HEK293T (cell line): ENCODE data around the gene SYDE1.

Source experiments
- ARNT ChIP-seq: fragments of 450-650 bp; IDR thresholded peaks from 2 replicates; pipeline ENCODE4 v1.6.1; 2017; ENCODE audit warnings: mild to moderate bottlenecking
- BHLHE40 ChIP-seq: fragments of 450-650 bp; IDR thresholded peaks from 2 replicates; pipeline ENCODE4 v1.6.1; 2016; ENCODE audit warnings: mild to moderate bottlenecking, moderate library complexity, borderline replicate concordance
- CTBP1 ChIP-seq: fragments of 450-650 bp; IDR thresholded peaks from 2 replicates; pipeline ENCODE4 v1.6.1; 2016; ENCODE audit warnings: borderline replicate concordance
- ELF4 ChIP-seq: fragments of 450-650 bp; IDR thresholded peaks from 2 replicates; pipeline ENCODE4 v1.6.1; 2017; ENCODE audit warnings: antibody characterized with exemption
- FOXA1 ChIP-seq: fragments of 450-650 bp; IDR thresholded peaks from 2 replicates; pipeline ENCODE4 v1.6.1; 2016; ENCODE audit warnings: mild to moderate bottlenecking
- FOXK2 ChIP-seq: fragments of 450-650 bp; IDR thresholded peaks from 2 replicates; pipeline ENCODE4 v1.6.1; 2016; ENCODE audit warnings: mild to moderate bottlenecking
- FOXM1 ChIP-seq: fragments of 450-650 bp; IDR thresholded peaks from 2 replicates; pipeline ENCODE4 v1.6.1; 2017; ENCODE audit warnings: mild to moderate bottlenecking, borderline replicate concordance
- HDGF ChIP-seq: fragments of 450-650 bp; IDR thresholded peaks from 2 replicates; pipeline ENCODE4 v1.6.1; 2017; ENCODE audit warnings: antibody characterized with exemption, borderline replicate concordance
- LEF1 ChIP-seq: fragments of 450-650 bp; IDR thresholded peaks from 2 replicates; pipeline ENCODE4 v1.6.1; 2017; ENCODE audit warnings: mild to moderate bottlenecking, borderline replicate concordance
- NFRKB ChIP-seq: fragments of 450-650 bp; IDR thresholded peaks from 2 replicates; pipeline ENCODE4 v1.6.1; 2016; ENCODE audit warnings: mild to moderate bottlenecking, moderate library complexity
- PKNOX1 ChIP-seq: fragments of 450-650 bp; IDR thresholded peaks from 2 replicates; pipeline ENCODE4 v1.6.1; 2016
- SP1 ChIP-seq: fragments of 450-650 bp; IDR thresholded peaks from 2 replicates; pipeline ENCODE4 v1.6.1; 2017
- SUZ12 ChIP-seq: fragments of 450-650 bp; IDR thresholded peaks from 2 replicates; pipeline ENCODE4 v1.6.1; 2016; ENCODE audit warnings: mild to moderate bottlenecking
- ZNF384 ChIP-seq: fragments of 450-650 bp; IDR thresholded peaks from 2 replicates; pipeline ENCODE4 v1.6.1; 2016

DNA sequence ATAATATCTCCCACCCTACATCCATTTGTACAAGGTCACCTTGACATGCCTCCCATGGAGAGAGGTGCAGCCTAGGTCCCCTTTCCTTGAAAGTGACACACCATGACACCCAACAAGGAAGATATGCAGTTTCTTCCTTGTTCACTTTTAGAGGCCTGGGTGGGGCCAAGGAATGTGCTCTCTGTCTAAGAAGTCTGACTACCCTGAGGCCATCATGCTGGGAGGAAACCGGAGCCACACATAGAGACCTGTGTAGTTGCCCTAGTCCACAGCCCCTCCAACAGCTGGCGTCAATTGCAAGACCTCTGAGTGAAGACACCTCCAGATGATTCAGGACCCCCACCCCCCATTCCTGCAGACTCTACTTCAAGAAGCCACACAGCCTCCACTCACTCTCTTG, 11.0 kb downstream of the SYDE1 start:
- TF ChIP-seq HDGF = no peak
- no peak for TF ChIP-seq SUZ12
- no peak for TF ChIP-seq BHLHE40
- no peak for TF ChIP-seq SP1
- no peak for TF ChIP-seq PKNOX1
- TF ChIP-seq FOXA1 = no peak
- no peak for TF ChIP-seq ARNT
- no peak for TF ChIP-seq FOXK2
- no peak for TF ChIP-seq ELF4
- TF ChIP-seq NFRKB = no peak
- TF ChIP-seq ZNF384 = no peak
- no peak for TF ChIP-seq LEF1
- no peak for TF ChIP-seq FOXM1
- no peak for TF ChIP-seq CTBP1
